HepG2 (cell line): ENCODE results near the gene SMIM22. TPM values are rescaled to one million over a fixed set of nuclear protein-coding genes. Genes with fewer than 3 reads are reported as not detected.

Experiments
- ATAC-seq: fragments of 200-7000 bp; cut with Tn5 transposase; 3 replicates; pipeline ENCODE4 v1.9.1; 2020; ENCODE audit warnings: mild to moderate bottlenecking, moderate library complexity
- BruUV-seq: library from RNA; stranded (reverse); fragments of 400-500 nt; replicated peaks from 2 replicates; lab custom pipeline; 2021; lab: Mats Ljungman, UMichigan
- CTCF ChIA-PET: fragments of 300-600 bp; formaldehyde crosslinking; extraction: SDS; loops from one replicate; lab custom pipeline; 2021; ENCODE audit warnings: low total read pairs, inconsistent platforms, low intra/inter-chr PET ratio; lab: Yijun Ruan, JAX
- POLR2A ChIA-PET: fragments of 350-600 bp; sonication (Branson Sonifier 250); formaldehyde crosslinking; loops from one replicate; lab custom pipeline; 2020; ENCODE audit warnings: antibody characterized with exemption, inconsistent platforms; lab: Yijun Ruan, JAX
- DNase-seq: peaks from one replicate; pipeline ENCODE4 v3.0.0-alpha.2; 2015; ENCODE audit warnings: low spot score
- FAIRE-seq: peaks from 3 replicates; lab custom pipeline; 2011; peaks lifted over from hg19 to GRCh38; lab: Jason Lieb, UNC
- H2AFZ ChIP-seq: one replicate; pipeline ENCODE4 v1.6.1; 2011; ENCODE audit warnings: low read length, inconsistent platforms
- H3K27ac ChIP-seq: fragments of 300-600 bp; 3 replicates; pipeline ENCODE4 v1.8.0; 2011; ENCODE audit warnings: mixed run types, mild to moderate bottlenecking, mixed read lengths, low read length, inconsistent platforms; ENCODE audit not compliant: insufficient read depth; ENCODE audit errors: extremely low read length
- H3K27me3 ChIP-seq, 2 experiments: fragments of 200-600 bp in 1 of 2; 2 replicates in 1 of 2; 3 replicates in 1 of 2; pipeline versions ENCODE4 v1.6.0 to v1.8.0; 2011; ENCODE audit warnings: low read length in 2 of 2, mild to moderate bottlenecking in 2 of 2, moderate library complexity in 2 of 2, inconsistent platforms in 1 of 2; ENCODE audit not compliant: insufficient read depth in 2 of 2, control insufficient read depth in 1 of 2
- H3K36me3 ChIP-seq, 2 experiments: fragments of 200-600 bp in 1 of 2; replicated peaks in 1 of 2; 2 replicates in 1 of 2; 3 replicates in 1 of 2; pipeline versions ENCODE4 v1.5.1 to v1.8.0; 2011; ENCODE audit warnings: low read length in 2 of 2, inconsistent platforms in 1 of 2; ENCODE audit not compliant: insufficient read depth in 2 of 2, control insufficient read depth in 1 of 2
- H3K4me1 ChIP-seq: 2 replicates; pipeline ENCODE4 v1.5.1; 2012; ENCODE audit warnings: low read length, inconsistent platforms; ENCODE audit not compliant: insufficient read depth
- H3K4me2 ChIP-seq: 2 replicates; pipeline ENCODE4 v1.6.0; 2011; ENCODE audit warnings: low read depth, low read length, inconsistent platforms
- H3K4me3 ChIP-seq, 3 experiments: fragments of 200-600 bp in 1 of 3; sonication (generic), shearing (Covaris generic) in 1 of 3; replicated peaks in 1 of 3; 2 replicates each; pipeline ENCODE4 v1.5.1; 2011 to 2016; ENCODE audit warnings: low read length in 3 of 3, inconsistent platforms in 2 of 3, low read depth in 2 of 3, mild to moderate bottlenecking in 2 of 3, control low read depth in 1 of 3, mixed read lengths in 1 of 3; ENCODE audit not compliant: insufficient read depth in 1 of 3
- H3K79me2 ChIP-seq: one replicate; pipeline ENCODE4 v1.6.1; 2011; ENCODE audit warnings: low read length, inconsistent platforms; ENCODE audit not compliant: insufficient read depth
- H3K9ac ChIP-seq: 2 replicates; pipeline ENCODE4 v1.6.0; 2011; ENCODE audit warnings: mild to moderate bottlenecking, low read depth, low read length, inconsistent platforms; ENCODE audit not compliant: insufficient read depth
- H3K9me3 ChIP-seq: 2 replicates; pipeline ENCODE4 v1.5.1; 2012; ENCODE audit warnings: mild to moderate bottlenecking, low read length
- H4K20me1 ChIP-seq: 2 replicates; pipeline ENCODE4 v1.6.0; 2011; ENCODE audit warnings: inconsistent platforms, mild to moderate bottlenecking, low read length, moderate library complexity; ENCODE audit not compliant: insufficient read depth
- ATRX ChIP-seq: sonication (generic); formaldehyde crosslinking; IDR thresholded peaks from 2 replicates; pipeline ENCODE4 v1.4.0; 2020; ENCODE audit warnings: missing genetic modification reagents, borderline replicate concordance
- ERF ChIP-seq: IDR thresholded peaks from 2 replicates; pipeline ENCODE4 v1.6.1; 2018; ENCODE audit warnings: missing biosample characterization, missing genetic modification reagents
- FIP1L1 ChIP-seq: fragments of 200-400 bp; formaldehyde crosslinking; IDR thresholded peaks from 2 replicates; pipeline ENCODE4 v1.6.1; 2018; ENCODE audit warnings: low read depth, mild to moderate bottlenecking, low read length, moderate library complexity, borderline replicate concordance; ENCODE audit not compliant: insufficient read depth
- JUN ChIP-seq: sonication (generic); formaldehyde crosslinking; IDR thresholded peaks from 2 replicates; pipeline ENCODE4 v1.4.0; 2020; ENCODE audit warnings: mild to moderate bottlenecking, missing genetic modification reagents
- MIXL1 ChIP-seq: IDR thresholded peaks from 2 replicates; pipeline ENCODE4 v1.6.1; 2016
- MTERF4 ChIP-seq: sonication (generic); formaldehyde crosslinking; IDR thresholded peaks from 2 replicates; pipeline ENCODE4 v1.8.0; 2023; ENCODE audit warnings: mild to moderate bottlenecking, missing genetic modification reagents
- PAF1 ChIP-seq: IDR thresholded peaks from 2 replicates; pipeline ENCODE4 v1.6.1; 2016; ENCODE audit warnings: missing genetic modification reagents, missing compliant biosample characterization
- PCBP2 ChIP-seq: fragments of 200-400 bp; formaldehyde crosslinking; optimal IDR thresholded peaks from 2 replicates; pipeline ENCODE3; 2018; ENCODE audit warnings: low read length, low read depth; ENCODE audit not compliant: poor library complexity, severe bottlenecking
- PITX1 ChIP-seq: sonication (generic); formaldehyde crosslinking; IDR thresholded peaks from 2 replicates; pipeline ENCODE4 v1.5.1; 2020; ENCODE audit warnings: mild to moderate bottlenecking, missing genetic modification reagents
- REXO4 ChIP-seq: sonication (generic); formaldehyde crosslinking; IDR thresholded peaks from 2 replicates; pipeline ENCODE4 v1.8.0; 2022; ENCODE audit warnings: missing genetic modification reagents, mild to moderate bottlenecking, borderline replicate concordance
- SUZ12 ChIP-seq: fragments of 150-350 bp; IDR thresholded peaks from 2 replicates; pipeline ENCODE4 v1.6.1; 2014; ENCODE audit warnings: low read depth, low read length
- TBP ChIP-seq: sonication (generic); formaldehyde crosslinking; IDR thresholded peaks from 2 replicates; pipeline ENCODE4 v1.5.0; 2020; ENCODE audit warnings: missing genetic modification reagents
- YEATS4 ChIP-seq: sonication (generic); formaldehyde crosslinking; IDR thresholded peaks from 2 replicates; pipeline ENCODE4 v1.4.0; 2020; ENCODE audit warnings: missing genetic modification reagents, borderline replicate concordance
- ZBTB26 ChIP-seq: IDR thresholded peaks from 2 replicates; pipeline ENCODE4 v1.6.1; 2016; ENCODE audit warnings: missing compliant biosample characterization, missing genetic modification reagents, borderline replicate concordance
- ZMAT5 ChIP-seq: sonication (generic); formaldehyde crosslinking; IDR thresholded peaks from 2 replicates; pipeline ENCODE4 v1.5.0; 2020; ENCODE audit warnings: mild to moderate bottlenecking, low read depth, missing genetic modification reagents, borderline replicate concordance
- ZNF101 ChIP-seq: sonication (generic); formaldehyde crosslinking; IDR thresholded peaks from 2 replicates; pipeline ENCODE4 v1.4.0; 2020; ENCODE audit warnings: mild to moderate bottlenecking, low read depth, missing genetic modification reagents, borderline replicate concordance
- ZNF281 ChIP-seq: sonication (generic); formaldehyde crosslinking; IDR thresholded peaks from 2 replicates; pipeline ENCODE4 v1.4.0; 2020; ENCODE audit warnings: missing genetic modification reagents, borderline replicate concordance
- ZNF547 ChIP-seq: sonication (generic); formaldehyde crosslinking; IDR thresholded peaks from 2 replicates; pipeline ENCODE4 v1.5.1; 2020; ENCODE audit warnings: mild to moderate bottlenecking, missing genetic modification reagents
- WGBS: methylation state at CpG from one replicate; pipeline ENCODE4 v1.1.6; 2017; ENCODE audit warnings: low lambda C conversion rate; 5-methylcytosine and 5-hydroxymethylcytosine counted together
- in situ Hi-C: cut with HindIII; loops from 2 replicates; pipeline ENCODE4 v1.10.0; 2017; ENCODE audit warnings: low pct_unique_long_range_greater_than_20kb; ENCODE audit not compliant: extremely low pct_ligation_motif_present
- intact Hi-C: fragments of 100-400 bp; cut with micrococcal nuclease; formaldehyde crosslinking; loops from one replicate; pipeline ENCODE4 v1.10.0; 2022; ENCODE audit not compliant: unreplicated experiment
- polyA plus RNA-seq, 8 experiments: library from polyadenylated mRNA; depleted of rRNA in 3 of 8; stranded (reverse) in 7 of 8; unstranded in 1 of 8; fragments of >200 nt; fragmentation: Illumina TruSeq in 4 of 8; extraction: Trizol in 4 of 8; gene quantifications; 2 replicates each; pipeline versions ENCODE4 v1.2.1 to v1.2.3, GENCODE V29; 2011 to 2016; ENCODE audit warnings: low read depth in 4 of 8, missing spikeins in 1 of 8, mixed read lengths in 1 of 8; ENCODE audit not compliant: insufficient read depth in 1 of 8
- total RNA-seq, 5 experiments: library from RNA; depleted of rRNA; stranded (reverse); fragments of >200 nt; fragmentation: Illumina TruSeq; extraction: Trizol; gene quantifications; 2 replicates each; pipeline ENCODE4 v1.2.3, GENCODE V29; 2016; ENCODE audit warnings: low read depth in 1 of 5

Gene SMIM22
- total and polyA plus RNA-seq, 2 of the 13 experiments (the other 11 are each of a cell fraction or from before 2014, with no cell fraction given) = not detected

- TF ChIP-seq MTERF4 (CRISPR knock-in tag) (no peak), PCBP2 (no peak)
- TF ChIP-seq, all 625 proteins: peak for 5
Measured at GRCh38 chr16:4771646-4772045, 23.5 kb upstream of the SMIM22 start (continued).

GRCh38 chr16:4772351-4772750 lies 22.8 kb upstream of the SMIM22 start:
- Histone ChIP-seq H3K36me3 (no peaks in the 10 kb centered on the region), H3K79me2 (no peaks in the 10 kb centered on the region), H3K9me3 (no peaks in the 10 kb centered on the region), H3K27ac (no peak overlapping the region), H3K4me2 (peak overlapping the region; percentile 53), H4K20me1 (no peaks in the 10 kb centered on the region), H2AFZ (no peak overlapping the region), H3K27me3 (no peaks in the 10 kb centered on the region; a peak in 2 of 5 replicates), H3K4me1 (peaks cover 33% of the 10 kb centered on the region), H3K4me3 (no peak overlapping the region), H3K9ac (no peak overlapping the region)
- ATAC-seq (no peak), FAIRE-seq (no peak), DNase-seq (no peak)
- in situ Hi-C loops (no loop called here), intact Hi-C loops (no loop called here)
- WGBS = 48% methylated on average over 5 of the region's 5 CpGs
- ChIA-PET POLR2A (no interaction called here), CTCF (no interaction called here)
- no TSS peak for BruUV-seq
- TF ChIP-seq FIP1L1 (no peak), JUN (no peak), PAF1 (CRISPR knock-in tag) (no peak), ZNF547 (CRISPR knock-in tag) (no peak), SUZ12 (no peak), ZBTB26 (CRISPR knock-in tag) (no peak), MIXL1 (CRISPR knock-in tag) (no peak), REXO4 (CRISPR knock-in tag) (no peak), YEATS4 (CRISPR knock-in tag) (no peak), ZNF281 (no peak), ZNF101 (no peak), PITX1 (no peak), ATRX (no peak), TBP (CRISPR knock-in tag) (no peak), ERF (no peak), ZMAT5 (CRISPR knock-in tag) (no peak)
